ENCODE results near the gene IL21R. TPM values are rescaled to one million over a fixed set of nuclear protein-coding genes. Genes with fewer than 3 reads are reported as not detected.

The IL21R gene
- total RNA-seq, 1 donor from 2014 or later, result 1.2 TPM

DNA sequence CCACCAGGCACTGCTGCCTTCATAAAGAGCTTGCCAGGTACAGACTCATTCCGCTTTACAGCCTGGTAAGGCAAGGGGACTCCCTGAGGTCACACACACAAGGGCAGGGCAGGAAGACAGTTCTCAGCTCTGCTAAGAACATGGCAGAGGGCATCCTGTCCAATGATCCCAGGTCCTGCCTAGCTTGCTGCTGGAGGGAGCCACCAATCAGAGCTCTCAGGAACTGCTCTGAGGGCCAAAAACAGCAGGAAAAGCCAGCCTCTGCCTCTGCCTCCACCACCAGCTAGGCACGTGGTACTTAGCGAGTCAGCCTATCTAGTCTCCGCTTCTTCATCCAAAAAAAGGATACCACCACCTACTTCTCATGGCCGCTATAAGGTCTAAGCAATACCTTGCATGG, 81.7 kb downstream of the IL21R start:
- no peak for DNase-seq (ENCODE audit: low spot score)

- no peak for DNase-seq (ENCODE audit: low spot score)
Observed at GRCh38 chr16:27485126-27485525, 83.2 kb downstream of the IL21R start.

DNA sequence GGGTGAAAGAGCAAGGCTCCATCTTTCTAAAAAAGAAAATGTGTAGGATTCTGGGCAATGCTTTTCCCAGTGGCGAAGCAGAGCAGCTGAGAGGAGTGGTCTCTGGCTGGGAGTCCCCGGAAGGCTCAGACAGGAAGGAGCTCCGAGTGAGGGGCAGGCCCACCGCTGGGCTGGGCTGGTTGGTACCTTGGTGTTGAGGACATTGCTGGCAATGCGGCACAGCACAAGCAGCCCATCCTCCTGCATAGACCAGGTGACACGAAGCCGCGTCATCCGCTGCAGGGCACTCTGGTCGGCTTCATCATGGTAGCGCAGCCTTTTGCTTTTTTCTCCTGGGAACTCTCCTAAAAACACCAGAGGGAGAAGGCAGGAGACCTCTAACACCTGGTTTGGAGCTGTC, 83.8 kb downstream of the IL21R start:
- DNase-seq (ENCODE audit: low spot score), result no peak

DNA sequence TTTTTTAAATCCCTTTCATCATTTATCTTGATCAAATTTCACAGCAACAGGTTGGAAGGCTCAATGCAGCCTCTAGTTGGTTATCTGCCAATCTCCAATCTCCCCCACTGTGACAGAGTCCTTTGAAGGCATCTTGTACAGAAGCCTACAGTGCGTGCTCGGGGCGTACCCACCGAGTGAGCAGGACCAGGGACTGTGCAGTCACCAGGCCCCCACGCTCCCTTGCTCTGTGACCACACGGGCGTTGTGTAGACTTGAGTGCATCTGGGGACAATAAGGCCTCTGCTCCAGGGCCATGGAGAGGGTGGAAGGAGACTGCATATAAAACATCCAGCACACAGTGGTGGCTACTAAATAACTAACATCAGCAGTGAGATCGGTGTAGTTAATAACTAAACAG, 84.4 kb downstream of the IL21R start:
- DNase-seq (ENCODE audit: low spot score), result no peak

GRCh38 chr16:27486760-27487159, 84.8 kb downstream of the IL21R start:
- DNase-seq (ENCODE audit: low spot score), result no peak

- no peak for DNase-seq (ENCODE audit: low spot score)
Observed at GRCh38 chr16:27489421-27489820, 87.4 kb downstream of the IL21R start.

DNA sequence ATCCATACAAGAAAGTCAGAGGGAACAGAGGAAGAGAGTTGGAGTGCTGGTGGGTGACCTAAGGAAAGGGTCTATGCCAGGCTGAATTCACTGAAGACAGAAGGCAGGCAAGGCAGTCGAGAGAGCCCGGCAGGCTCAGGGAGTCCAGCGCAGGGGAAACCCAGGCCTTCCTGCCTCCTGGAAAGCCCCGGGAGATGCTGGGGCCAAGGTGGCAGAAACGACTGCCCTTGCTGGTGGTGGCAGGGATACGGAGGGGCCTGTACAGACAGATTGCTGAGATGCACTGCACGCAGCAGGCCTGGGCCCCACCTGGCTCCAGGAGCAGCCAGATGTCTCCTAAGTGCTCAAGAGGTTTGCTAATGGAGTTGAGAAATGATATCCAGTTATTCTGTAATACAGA, 87.9 kb downstream of the IL21R start:
- no peak for DNase-seq (ENCODE audit: low spot score)

GRCh38 chr16:27491894-27492587, 90.1 kb downstream of the IL21R start:
- no peak for DNase-seq (ENCODE audit: low spot score)

DNA sequence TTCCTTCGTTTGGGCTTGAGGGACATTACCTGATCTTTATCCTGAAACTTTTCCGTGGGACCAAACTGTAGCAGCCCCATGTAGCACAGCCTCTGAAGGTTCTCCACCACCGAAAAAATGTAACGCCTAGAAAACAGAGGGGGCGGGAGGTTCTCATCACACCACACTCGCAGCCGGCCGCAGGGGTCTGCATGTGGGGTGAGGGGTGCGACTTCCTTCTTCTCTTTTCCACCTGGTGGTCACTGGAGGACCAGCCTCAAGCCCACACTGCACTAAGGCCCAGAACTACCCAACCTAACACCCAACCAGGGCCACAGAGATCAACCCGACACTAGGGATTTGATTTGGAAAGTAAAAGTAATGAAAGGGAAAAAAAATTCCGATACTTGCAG, 90.6 kb downstream of the IL21R start:
- no peak for DNase-seq (ENCODE audit: low spot score)

DNA sequence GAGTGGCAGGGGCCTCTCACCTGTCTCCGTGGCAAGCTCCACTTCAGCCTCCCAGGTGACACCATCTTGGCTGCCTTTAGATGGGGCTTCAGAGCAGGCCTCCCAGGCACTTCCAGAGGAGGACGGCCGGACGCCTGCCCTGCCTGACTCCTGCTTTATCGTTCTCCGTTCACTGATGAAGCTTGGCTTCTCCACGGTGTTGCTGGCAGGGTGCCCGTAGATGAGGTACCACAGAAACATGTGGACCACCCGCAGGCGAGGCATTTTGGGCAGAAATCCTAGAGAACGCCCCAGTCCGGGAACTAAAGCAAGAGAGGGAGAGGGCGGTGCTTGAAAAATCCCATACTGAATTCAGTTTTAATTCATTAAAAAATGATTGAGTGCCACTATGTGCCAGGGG, 93.2 kb downstream of the IL21R start:
- no peak for DNase-seq (ENCODE audit: low spot score)

DNA sequence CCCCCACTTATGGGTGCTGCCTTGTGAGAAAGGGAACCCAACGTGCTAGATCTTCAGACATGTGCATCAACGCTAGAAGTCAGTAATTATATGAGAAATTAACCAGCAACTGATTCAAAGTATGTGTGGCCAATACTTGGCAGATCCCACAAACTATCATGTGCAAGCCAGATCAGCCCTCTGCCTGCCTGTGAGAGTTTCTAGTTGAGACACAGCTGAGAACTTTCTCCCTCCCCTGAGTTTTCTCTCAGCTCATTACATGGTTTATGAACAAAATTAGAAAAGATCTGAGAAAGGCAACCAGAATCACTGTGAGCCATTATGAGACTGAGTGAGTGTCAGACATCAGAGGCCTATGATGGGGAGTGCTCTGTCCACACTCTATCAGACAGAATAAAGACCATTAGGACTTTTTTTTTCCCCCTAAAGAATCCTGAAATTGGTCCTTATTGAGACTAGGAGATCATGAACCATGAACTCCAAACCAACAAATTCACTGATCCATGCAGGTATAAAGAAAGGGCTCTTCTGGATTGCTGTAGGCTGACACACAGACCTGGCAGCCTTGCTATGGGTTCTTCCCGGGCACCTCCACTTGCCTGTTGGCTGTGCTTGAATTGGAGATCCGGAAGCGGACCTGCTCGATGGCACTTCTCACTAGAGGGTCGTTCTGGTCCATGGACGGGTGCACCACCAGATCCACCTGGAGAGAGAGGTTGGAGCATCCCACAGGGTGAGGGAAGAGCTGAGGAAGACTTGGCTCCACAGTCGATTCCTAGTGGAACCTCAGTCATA, 96.3 kb downstream of the IL21R start:
- no peak for DNase-seq (ENCODE audit: low spot score)

GRCh38 chr16:27498916-27499658, 97.1 kb downstream of the IL21R start:
- DNase-seq (ENCODE audit: low spot score), result no peak

GRCh38 chr16:27499659-27500055, 97.7 kb downstream of the IL21R start:
- DNase-seq (ENCODE audit: low spot score), result no peak

GRCh38 chr16:27500801-27501200, 98.8 kb downstream of the IL21R start:
- DNase-seq (ENCODE audit: low spot score), result no peak

Other genes with a start within 250 kb of the IL21R start
- 14.8 TPM for gene KDM8, start 198.6 kb upstream of the IL21R start, total RNA-seq
- gene NSMCE1, start 133.4 kb upstream of the IL21R start, total RNA-seq, result 72.0 TPM
- 74.2 TPM for gene IL4R, start 88.2 kb upstream of the IL21R start, total RNA-seq
- gene GTF3C1, start 147.7 kb downstream of the IL21R start, total RNA-seq, result 70.9 TPM
- gene KATNIP, start 148.0 kb downstream of the IL21R start, total RNA-seq, result 38.9 TPM

Measured in mucosa of gallbladder (tissue), 1 donor.